Hepatocyte (in vitro differentiated cells): ENCODE measurements around the gene RGS17.

Experiments
- EZH2 ChIP-seq: fragments of 200-600 bp; sonication (generic); IDR thresholded peaks from 2 replicates; pipeline ENCODE4 v1.6.1; 2016; ENCODE audit warnings: antibody characterized with exemption, mild to moderate bottlenecking, borderline replicate concordance
- EZH2phosphoT487 ChIP-seq: fragments of 200-600 bp; sonication (generic); IDR thresholded peaks from one replicate; pipeline ENCODE4 v1.6.1; 2018; ENCODE audit warnings: antibody characterized with exemption, mild to moderate bottlenecking, low read depth, moderate library complexity; ENCODE audit not compliant: unreplicated experiment, severe bottlenecking
- TF ChIP-seq, protein P1 (sequence below): fragments of 200-600 bp; sonication (generic); IDR thresholded peaks from 2 replicates; pipeline ENCODE4 v1.5.1; 2016; ENCODE audit warnings: antibody characterized with exemption, mild to moderate bottlenecking; ENCODE audit not compliant: poor library complexity

DNA sequence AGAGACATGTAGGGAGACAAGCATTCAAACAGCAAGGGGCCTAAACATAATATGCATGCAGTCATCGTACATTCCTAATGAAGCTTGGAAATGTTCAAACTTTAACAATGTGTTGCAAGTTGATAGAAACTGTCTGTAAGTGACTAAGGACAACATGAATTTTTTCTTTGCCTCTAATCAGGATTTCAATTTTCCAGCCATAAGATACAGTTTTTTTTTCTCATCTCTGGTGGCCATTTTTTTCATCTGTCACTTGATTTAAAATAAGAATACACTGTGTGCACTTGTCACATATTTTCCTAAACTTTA is 106.4 kb downstream of the RGS17 start:
- TF ChIP-seq, protein P1, sequence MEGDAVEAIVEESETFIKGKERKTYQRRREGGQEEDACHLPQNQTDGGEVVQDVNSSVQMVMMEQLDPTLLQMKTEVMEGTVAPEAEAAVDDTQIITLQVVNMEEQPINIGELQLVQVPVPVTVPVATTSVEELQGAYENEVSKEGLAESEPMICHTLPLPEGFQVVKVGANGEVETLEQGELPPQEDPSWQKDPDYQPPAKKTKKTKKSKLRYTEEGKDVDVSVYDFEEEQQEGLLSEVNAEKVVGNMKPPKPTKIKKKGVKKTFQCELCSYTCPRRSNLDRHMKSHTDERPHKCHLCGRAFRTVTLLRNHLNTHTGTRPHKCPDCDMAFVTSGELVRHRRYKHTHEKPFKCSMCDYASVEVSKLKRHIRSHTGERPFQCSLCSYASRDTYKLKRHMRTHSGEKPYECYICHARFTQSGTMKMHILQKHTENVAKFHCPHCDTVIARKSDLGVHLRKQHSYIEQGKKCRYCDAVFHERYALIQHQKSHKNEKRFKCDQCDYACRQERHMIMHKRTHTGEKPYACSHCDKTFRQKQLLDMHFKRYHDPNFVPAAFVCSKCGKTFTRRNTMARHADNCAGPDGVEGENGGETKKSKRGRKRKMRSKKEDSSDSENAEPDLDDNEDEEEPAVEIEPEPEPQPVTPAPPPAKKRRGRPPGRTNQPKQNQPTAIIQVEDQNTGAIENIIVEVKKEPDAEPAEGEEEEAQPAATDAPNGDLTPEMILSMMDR = no peak
- TF ChIP-seq EZH2phosphoT487 (no peak), EZH2 (no peak)
